T-helper 1 cell (primary cell): ENCODE measurements around the gene PLCH2.
"Not testable (repeated sequence)": the region's sequence is repeated elsewhere in the genome, so short reads cannot be mapped to it uniquely, and the experiment has no call there.

ENCODE experiments used
- DNase-seq, 5 donors: peaks; one replicate each; pipeline ENCODE4 v3.0.0-alpha.2; 2012 to 2020

PLCH2 gene

GRCh38 chr1:2443277-2444137 lies 32.6 kb upstream of the PLCH2 start:
- peak in 1 of 5 donors; percentile 22 for DNase-seq

DNA sequence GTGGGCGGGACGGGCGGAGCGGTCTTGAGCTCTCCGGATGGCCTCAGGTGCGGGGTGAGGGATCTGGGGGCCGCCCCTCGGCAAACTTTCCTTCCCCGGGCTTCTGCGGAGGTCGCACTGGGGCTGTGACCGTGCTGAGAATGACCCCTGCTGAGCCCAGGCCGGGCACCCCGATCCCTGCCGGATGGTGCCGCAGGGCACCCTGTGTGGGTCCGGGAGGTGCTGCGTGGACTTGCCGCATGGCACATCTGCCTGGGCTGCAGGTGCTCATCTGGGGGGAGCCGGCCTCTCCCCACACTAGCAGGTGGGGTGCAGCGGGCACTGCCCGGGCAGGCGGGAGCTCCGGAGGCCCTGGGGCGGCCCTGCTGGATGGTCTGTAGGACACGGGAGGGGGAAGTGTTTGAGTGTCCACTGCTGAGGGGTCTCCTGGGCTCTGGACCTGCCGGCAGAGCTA lies 31.9 kb upstream of the PLCH2 start:
- DNase-seq, result no peak

DNA sequence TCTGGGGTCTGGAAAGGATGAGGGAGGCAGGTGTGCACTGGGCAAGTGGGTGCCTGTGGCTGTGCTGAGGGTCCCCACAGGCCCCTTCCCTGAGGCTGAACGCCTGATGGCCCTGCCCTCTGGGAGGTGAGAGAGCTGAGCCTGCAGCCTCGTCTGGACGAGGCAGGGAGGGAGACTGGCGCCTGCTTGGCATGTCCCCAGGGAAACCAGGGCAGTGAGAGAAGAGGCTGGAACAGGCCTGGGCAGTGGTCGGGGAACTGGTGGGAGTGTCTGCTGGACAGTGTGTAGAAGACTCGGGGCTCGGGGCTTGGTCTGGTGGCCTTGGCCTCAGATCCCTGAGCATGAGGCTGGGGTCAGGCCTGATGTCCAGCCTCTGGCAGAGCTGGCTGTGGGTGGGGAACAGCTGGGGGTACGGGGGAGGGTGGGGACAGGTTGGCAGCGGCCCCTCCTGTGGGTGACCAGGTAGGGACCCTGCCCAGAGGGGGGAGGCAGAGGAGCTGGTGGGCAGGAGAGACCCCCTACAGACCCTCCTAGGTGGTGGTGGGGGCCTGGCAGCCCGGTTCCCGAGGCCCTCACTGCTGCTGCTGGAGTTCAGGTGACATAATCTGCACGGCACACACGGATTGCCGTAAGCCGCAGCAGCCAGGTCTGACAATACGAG lies 30.8 kb upstream of the PLCH2 start:
- no peak for DNase-seq

GRCh38 chr1:2445823-2446215 lies 30.3 kb upstream of the PLCH2 start:
- DNase-seq, result no peak

DNA sequence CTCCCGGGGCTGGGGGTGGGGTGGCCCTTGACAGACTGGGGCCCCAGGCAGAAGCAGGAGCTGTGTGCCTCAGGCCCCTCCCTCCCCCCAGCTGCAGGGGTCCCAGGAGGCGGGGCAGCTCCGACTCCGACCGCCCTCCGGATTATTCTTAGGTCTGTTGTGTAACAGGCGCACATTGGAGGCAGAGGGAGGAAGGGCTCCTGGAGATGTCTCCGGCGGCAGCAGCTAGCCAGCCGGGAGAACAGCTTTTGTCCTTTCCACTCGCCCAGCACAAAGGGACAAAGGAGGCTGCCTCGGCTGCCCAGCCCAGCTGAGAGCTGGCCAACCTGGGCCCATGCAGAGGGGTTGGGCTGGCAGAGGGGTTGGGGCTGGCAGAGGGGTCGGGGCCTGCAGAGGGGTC lies 29.7 kb upstream of the PLCH2 start:
- no peak for DNase-seq

- no peak for DNase-seq
Observed at GRCh38 chr1:2446861-2447260, 29.2 kb upstream of the PLCH2 start.

DNA sequence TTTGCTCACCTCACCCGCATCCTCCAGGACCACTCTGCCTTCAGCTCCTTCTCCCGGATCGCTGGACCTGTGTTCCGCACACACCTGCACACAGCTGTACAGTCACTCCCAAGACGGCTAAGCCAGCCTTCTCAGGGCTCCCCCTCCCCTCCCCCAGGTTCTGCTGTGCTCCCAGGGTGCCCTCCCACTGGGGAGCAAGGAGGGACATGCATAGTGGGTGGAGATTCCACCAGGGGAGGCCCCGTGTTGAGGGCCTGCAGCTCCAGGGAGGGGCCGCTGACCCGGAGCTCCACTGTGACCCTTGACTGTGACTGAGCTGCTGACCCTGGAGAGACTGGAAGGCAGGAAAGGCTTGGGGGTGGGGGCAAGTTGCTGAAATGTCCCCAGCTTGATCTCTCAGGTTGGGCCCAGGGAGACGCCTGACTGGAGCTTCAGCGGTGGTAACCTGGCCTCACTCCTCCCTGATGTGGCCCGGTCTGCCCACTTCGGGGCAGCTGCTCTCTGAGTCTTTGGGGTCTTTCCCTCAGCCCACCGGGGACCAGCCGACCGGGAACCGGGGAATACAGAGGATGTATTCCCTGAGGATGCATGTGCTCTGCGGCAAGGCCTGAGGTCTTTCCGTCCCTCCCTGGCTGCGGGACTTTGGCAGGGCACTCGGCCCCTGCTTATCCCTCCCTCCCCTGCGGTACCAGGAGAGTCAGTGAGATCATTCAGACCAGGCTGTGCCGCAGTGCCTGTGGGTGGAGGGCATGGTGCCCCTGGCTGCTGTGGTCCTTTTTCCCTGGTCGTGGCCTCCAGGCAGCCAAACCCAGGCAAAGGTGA lies 28.6 kb upstream of the PLCH2 start:
- DNase-seq, result no peak

GRCh38 chr1:2448098-2448445 lies 28.0 kb upstream of the PLCH2 start:
- DNase-seq, result no peak

- no peak for DNase-seq
Observed at GRCh38 chr1:2449636-2450454, 26.2 kb upstream of the PLCH2 start.

DNA sequence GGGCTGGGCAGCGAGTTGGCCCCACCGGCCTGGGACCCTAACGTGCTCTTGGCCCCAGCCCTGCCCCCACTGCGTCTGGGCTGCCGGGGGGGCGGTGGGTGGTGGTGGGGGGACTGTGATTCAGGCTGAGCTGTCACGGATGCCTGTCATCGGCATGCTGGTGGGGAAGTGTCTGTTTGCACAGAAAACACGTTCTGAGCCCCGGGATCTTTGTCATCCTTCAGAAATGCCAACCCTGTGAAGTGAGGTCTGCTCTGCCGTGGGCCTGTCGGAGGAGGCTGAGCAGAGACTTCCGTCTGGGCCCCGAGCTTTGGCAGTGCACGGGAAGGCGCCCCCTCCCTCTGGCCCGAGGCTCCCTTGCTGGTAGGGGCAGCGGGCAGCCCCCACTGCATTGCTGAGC lies 24.3 kb upstream of the PLCH2 start:
- DNase-seq, result no peak

DNA sequence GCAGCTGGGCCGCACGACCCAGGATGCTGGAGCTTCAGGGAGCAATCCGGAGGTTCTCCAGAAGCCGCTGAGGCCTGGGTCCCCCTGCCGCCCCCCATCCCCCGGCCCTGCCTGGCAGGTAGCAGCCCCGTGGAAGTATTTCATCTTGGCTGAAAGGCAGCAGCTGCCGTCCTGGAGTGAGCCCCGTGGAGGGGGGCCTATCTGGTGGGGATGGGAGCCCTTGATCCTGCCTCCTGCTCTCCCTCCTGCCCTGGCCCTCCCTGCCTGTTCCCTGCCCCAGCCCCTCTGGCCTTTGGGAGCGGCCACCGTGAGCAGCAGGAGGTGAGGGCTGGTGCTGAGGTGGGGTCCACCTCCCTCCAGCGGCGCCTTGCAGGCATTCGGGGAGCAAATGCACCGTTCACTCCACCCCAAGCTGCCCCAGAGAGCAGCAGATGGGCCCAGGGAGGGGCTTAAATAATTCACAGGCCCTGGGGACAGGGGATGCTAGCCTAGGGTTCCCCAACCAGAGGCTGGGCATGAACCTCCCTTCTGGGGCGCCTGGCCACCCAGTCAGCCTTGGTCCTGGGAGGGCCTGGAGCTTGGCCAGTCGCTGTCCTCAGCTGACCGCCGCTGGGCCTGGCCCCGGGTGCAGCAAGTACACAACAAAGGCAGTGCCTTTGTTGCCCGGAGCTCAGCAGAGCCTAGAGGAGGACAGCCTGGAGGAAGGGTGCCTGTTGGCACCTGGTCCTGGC lies 23.7 kb upstream of the PLCH2 start:
- no peak for DNase-seq

- DNase-seq, result no peak
Observed at GRCh38 chr1:2452932-2453315, 23.2 kb upstream of the PLCH2 start.

DNA sequence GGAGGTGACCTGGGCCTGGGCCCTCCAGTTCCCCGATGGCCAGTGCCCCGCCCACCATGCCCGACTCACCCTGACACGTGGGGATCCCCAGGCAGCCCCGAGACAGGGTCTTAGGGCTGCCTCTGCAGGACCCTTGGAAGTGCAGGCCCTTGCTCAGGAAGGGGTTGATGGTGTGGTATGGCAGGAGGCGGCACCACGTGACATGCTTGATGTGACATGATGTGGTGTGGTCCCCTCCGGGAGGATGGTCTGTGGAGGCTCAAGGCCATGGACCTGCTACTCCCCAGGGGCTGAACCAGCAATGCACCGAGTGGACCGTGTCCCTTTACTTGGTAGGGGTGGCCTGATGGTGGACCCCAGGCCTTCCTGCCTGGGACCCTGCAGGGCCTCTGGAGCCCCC lies 21.9 kb upstream of the PLCH2 start:
- DNase-seq, result no peak

DNA sequence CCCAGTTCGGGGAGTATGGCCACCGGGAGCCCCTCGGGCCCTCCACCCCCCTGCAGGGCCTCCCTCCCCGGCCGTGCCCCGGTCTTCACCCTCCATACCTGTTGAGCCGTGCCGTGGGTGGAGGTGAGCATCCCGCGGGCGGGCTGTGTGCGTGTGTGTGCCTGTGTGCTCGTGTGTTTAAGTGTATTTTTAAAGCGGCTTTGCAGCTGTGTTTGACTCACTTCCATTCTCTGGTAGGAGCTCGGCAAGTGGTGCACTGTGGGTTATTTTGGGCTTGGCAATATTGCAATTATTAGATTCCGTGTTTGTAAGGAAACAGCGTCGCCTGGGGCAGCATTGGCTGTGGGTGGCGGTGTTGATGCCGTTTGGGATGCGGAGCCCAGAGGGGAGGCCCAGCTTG lies 20.3 kb upstream of the PLCH2 start:
- no peak for DNase-seq

DNA sequence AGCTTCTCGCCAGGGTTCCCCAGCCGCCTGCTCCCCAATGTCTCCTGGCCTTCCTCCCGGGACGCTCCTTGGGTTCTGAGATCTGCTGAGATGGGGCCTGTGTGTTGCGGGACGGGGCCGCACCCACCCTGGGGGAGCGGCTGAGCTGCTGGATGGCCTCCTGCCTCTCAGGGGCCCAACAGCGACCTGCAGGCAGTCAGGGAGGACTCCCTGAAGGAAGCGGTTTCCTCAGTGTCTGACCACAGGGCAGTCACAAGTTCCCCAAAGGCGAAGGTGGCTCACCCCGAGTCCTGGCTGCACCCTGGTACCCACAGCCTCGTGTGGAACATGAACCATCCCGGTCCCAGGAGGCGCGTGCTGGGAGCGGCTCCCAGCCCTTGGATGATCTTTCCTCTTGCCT lies 18.6 kb upstream of the PLCH2 start:
- no peak for DNase-seq

DNA sequence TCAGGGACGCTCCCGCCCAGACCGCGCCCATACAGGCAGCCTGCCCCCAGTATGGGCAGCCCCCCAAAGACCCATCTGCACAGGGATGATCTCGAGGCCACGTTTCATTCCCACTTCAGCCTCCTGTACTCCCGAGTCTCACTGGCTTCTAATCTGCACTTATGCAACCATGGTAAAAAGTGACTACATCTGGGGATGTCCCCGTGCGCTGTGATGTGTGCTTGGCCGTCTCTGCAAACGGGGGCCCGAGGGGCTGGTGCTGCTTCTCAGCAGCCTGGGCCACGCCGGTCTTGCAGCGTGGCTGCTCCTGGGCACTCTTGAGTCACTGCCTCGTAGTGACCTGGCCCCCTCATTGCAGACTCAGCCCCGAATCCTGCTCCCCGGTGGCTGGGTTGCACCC lies 17.4 kb upstream of the PLCH2 start:
- no peak for DNase-seq

- DNase-seq, result not testable (repeated sequence)
Observed at GRCh38 chr1:2459102-2459753, 16.9 kb upstream of the PLCH2 start.

- DNase-seq, result no peak
Observed at GRCh38 chr1:2459757-2460156, 16.3 kb upstream of the PLCH2 start.

DNA sequence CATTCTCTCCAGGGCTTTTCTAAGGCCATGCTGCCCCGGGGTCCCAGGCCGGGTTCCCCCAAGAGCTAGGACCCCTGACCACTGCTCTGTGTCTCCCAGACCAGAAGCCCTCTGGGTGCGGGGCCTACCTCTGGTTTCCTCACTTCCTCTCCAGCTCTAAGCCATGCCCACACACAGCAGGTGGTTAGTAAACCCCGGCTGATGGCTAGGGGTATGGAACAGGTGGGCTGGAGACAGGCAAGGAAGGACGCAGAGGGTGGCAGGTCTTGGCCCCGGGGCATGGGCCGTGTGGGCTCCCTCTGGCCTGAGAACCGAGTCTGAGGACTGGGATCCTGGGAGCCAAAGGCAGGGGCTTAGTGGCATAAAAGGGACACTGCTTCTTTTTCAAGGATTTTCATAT lies 15.9 kb upstream of the PLCH2 start:
- DNase-seq, result no peak

- no peak for DNase-seq
Observed at GRCh38 chr1:2460996-2461751, 14.9 kb upstream of the PLCH2 start.

- no peak for DNase-seq
Observed at GRCh38 chr1:2462819-2463218, 13.3 kb upstream of the PLCH2 start.
